H1 (cell line): ENCODE data around the gene S100A12. TPM values are rescaled to one million over a fixed set of nuclear protein-coding genes. Genes with fewer than 3 reads are reported as not detected.
A peak's percentile ranks its signal among the peaks of the same experiment; 100 is the strongest.

Experiments
- BCL11A ChIP-seq, 2 experiments: IDR thresholded peaks; one replicate each; pipeline ENCODE4 v1.6.1; 2011; ENCODE audit warnings: low read depth in 2 of 2, low read length in 2 of 2, mild to moderate bottlenecking in 2 of 2
- CEBPB ChIP-seq: IDR thresholded peaks from 2 replicates; pipeline ENCODE4 v1.6.1; 2012; ENCODE audit warnings: low read depth, low read length
- JUN ChIP-seq: IDR thresholded peaks from 2 replicates; pipeline ENCODE4 v1.6.1; 2011; ENCODE audit warnings: low read depth, mild to moderate bottlenecking, improper control_type of control experiment, low read length
- SAP30 ChIP-seq: fragments of 300-600 bp; sonication (generic); IDR thresholded peaks from 2 replicates; pipeline ENCODE4 v1.7.1; 2012; ENCODE audit warnings: low read length, moderate library complexity, mild to moderate bottlenecking, inconsistent platforms; ENCODE audit not compliant: insufficient read depth, insufficient replicate concordance
- SP4 ChIP-seq: IDR thresholded peaks from 2 replicates; pipeline ENCODE4 v1.6.1; 2012; ENCODE audit warnings: low read length, inconsistent platforms
- USF2 ChIP-seq: IDR thresholded peaks from 2 replicates; pipeline ENCODE4 v1.6.1; 2011; ENCODE audit warnings: low read length, improper control_type of control experiment
- polyA plus RNA-seq, 7 experiments: library from polyadenylated mRNA; depleted of rRNA in 3 of 7; stranded (reverse) in 5 of 7; unstranded in 2 of 7; fragments of >200 nt in 5 of 7; fragments of 200-250 nt in 2 of 7; gene quantifications; 1 replicate in 5 of 7; 2 replicates in 1 of 7; 4 replicates in 1 of 7; pipeline versions ENCODE4 v1.2.1 to v1.2.3, GENCODE V29; 2011 to 2013; ENCODE audit warnings: missing spikeins in 2 of 7, mixed read lengths in 2 of 7
- total RNA-seq: library from RNA; stranded (reverse); fragmentation: NEBNext Ultra II Directional; extraction: Animal tissue kit (Norgen Biotek cat#: 25700); gene quantifications from 2 replicates; pipeline ENCODE4 v1.2.1, GENCODE V29; 2021
- TF ChIP-seq, protein P1 (sequence below): IDR thresholded peaks from 2 replicates; pipeline ENCODE4 v1.6.1; 2012; ENCODE audit warnings: inconsistent platforms
- TF ChIP-seq, protein P2 (sequence below), 3 experiments: IDR thresholded peaks; 1 replicate in 2 of 3; 2 replicates in 1 of 3; pipeline versions ENCODE4 v1.5.1 to v1.6.1; 2011; ENCODE audit warnings: low read length in 3 of 3, mild to moderate bottlenecking in 3 of 3, inconsistent platforms in 2 of 3, low read depth in 1 of 3, moderate library complexity in 1 of 3; ENCODE audit not compliant: insufficient read depth in 1 of 3; ENCODE audit errors: control extremely low read depth in 1 of 3

S100A12 gene
- total and polyA plus RNA-seq, 2 of the 8 experiments (the other 6 are each of a cell fraction or from before 2014, with no cell fraction given): not detected

DNA sequence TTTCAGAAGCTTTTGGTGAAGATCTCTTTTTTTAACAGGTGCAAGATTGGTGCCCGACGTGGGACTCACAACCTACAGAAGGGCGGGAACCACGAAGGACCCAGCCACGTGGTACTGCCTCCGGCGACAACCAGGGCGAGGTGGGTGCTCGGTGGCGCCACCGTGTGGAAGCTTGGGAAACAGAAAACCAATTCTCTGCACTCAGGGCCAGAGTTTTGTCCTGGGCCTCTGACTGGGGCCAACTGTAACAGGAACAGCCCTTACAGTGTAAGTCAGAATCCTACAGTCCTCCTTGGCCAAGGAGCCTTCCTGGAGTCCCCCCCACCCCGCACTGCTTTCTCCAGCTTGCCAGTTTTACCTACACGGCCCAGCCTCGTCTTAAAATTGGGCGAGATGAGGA is 29.3 kb upstream of the S100A12 start (continued):
- TF ChIP-seq JUN: no peak
- TF ChIP-seq SAP30: no peak
- TF ChIP-seq, protein P1, sequence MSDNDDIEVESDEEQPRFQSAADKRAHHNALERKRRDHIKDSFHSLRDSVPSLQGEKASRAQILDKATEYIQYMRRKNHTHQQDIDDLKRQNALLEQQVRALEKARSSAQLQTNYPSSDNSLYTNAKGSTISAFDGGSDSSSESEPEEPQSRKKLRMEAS: peak; percentile 99
- TF ChIP-seq BCL11A (IDR thresholded peaks at IDR 0.05; ENCODE audit: low read depth in 2 of 2, low read length in 2 of 2): no peak
- TF ChIP-seq, protein P2, sequence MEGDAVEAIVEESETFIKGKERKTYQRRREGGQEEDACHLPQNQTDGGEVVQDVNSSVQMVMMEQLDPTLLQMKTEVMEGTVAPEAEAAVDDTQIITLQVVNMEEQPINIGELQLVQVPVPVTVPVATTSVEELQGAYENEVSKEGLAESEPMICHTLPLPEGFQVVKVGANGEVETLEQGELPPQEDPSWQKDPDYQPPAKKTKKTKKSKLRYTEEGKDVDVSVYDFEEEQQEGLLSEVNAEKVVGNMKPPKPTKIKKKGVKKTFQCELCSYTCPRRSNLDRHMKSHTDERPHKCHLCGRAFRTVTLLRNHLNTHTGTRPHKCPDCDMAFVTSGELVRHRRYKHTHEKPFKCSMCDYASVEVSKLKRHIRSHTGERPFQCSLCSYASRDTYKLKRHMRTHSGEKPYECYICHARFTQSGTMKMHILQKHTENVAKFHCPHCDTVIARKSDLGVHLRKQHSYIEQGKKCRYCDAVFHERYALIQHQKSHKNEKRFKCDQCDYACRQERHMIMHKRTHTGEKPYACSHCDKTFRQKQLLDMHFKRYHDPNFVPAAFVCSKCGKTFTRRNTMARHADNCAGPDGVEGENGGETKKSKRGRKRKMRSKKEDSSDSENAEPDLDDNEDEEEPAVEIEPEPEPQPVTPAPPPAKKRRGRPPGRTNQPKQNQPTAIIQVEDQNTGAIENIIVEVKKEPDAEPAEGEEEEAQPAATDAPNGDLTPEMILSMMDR (IDR thresholded peaks at IDR 0.05; ENCODE audit: control extremely low read depth in 1 of 3, insufficient read depth in 1 of 3, low read depth in 1 of 3, low read length in 3 of 3): peak; percentile 81 to 90 (median 84)
- peak; percentile 51 for TF ChIP-seq USF2
- TF ChIP-seq CEBPB: no peak
- TF ChIP-seq SP4: no peak
